Left cardiac atrium (tissue), 4 donors: ENCODE measurements around the gene FNBP1L. TPM values are rescaled to one million over a fixed set of nuclear protein-coding genes. Genes with fewer than 3 reads are reported as not detected.
"Not testable (repeated sequence)": the region's sequence is repeated elsewhere in the genome, so short reads cannot be mapped to it uniquely, and the experiment has no call there.

Experiments
- ATAC-seq, 2 donors: fragments of 200-7000 bp; cut with Tn5 transposase; one replicate each; pipeline ENCODE4 v1.9.1; 2020; ENCODE audit warnings: mild to moderate bottlenecking in 2 of 2, moderate library complexity in 2 of 2
- DNase-seq: peaks from one replicate; pipeline ENCODE4 v3.0.0-alpha.2; 2020
- intact Hi-C, 2 donors: fragments of 100-400 bp; cut with DNase I; formaldehyde crosslinking; loops; one replicate each; pipeline versions ENCODE4 v1.14.1 to v1.15.1; 2022 to 2023
- total RNA-seq, 2 donors: library from RNA; stranded (reverse); fragmentation: NEBNext Ultra II Directional; extraction: Animal tissue kit (Norgen Biotek cat#: 25700); gene quantifications; one replicate each; pipeline ENCODE4 v1.2.1, GENCODE V29; 2021
- donor health status: DM: no; HTN: yes; CAD: no.
- donor health status: DM: no; HTN: yes; CAD: no; lungs with severe emphysema.
- donor health status: DM: yes; HTN: yes; CAD: no.
- donor health status: Dilated cardiomyopathy.

Gene FNBP1L
- total RNA-seq, 2 donors from 2014 or later: 18.0 to 20.9 TPM

- ATAC-seq (no peak), DNase-seq (no peak)
- intact Hi-C loops: loop anchor here in 1 of 2 donors (10.0 kb wide), 1 partner anchor 114 kb away; no protein-coding TSS in a partner anchor
These were observed 7.2 kb upstream of the FNBP1L start for GRCh38 chr1:93440706-93441105.

- DNase-seq (no peak), ATAC-seq (no peak)
- intact Hi-C loops: loop anchor here in 1 of 2 donors (10.0 kb wide), 1 partner anchor 113 kb away; no protein-coding TSS in a partner anchor
These were observed 6.3 kb upstream of the FNBP1L start for GRCh38 chr1:93441589-93441988.

- intact Hi-C loops: loop anchor here in 1 of 2 donors (10.0 kb wide), 1 partner anchor 113 kb away; no protein-coding TSS in a partner anchor
- DNase-seq: peak; percentile 35
- ATAC-seq: no peak
These were observed 5.8 kb upstream of the FNBP1L start for GRCh38 chr1:93442008-93442666.

GRCh38 chr1:93442741-93443140, 5.2 kb upstream of the FNBP1L start:
- DNase-seq (no peak), ATAC-seq (no peak)
- intact Hi-C loops: loop anchor here in 1 of 2 donors (10.0 kb wide), 1 partner anchor 112 kb away; no protein-coding TSS in a partner anchor

- ATAC-seq: no peak
- no peak for DNase-seq
- intact Hi-C loops: loop anchor here in 1 of 2 donors (10.0 kb wide), 1 partner anchor 111 kb away; no protein-coding TSS in a partner anchor
These were observed 4.5 kb upstream of the FNBP1L start for GRCh38 chr1:93443454-93443853.

GRCh38 chr1:93446837-93447451, 974 bp upstream of the FNBP1L start:
- intact Hi-C loops: loop anchor here in 1 of 2 donors (5.0 to 10.0 kb wide), 2 partner anchors 108 to 400 kb away; no protein-coding TSS in a partner anchor
- ATAC-seq (peak in 1 of 2 donors; percentile 5), DNase-seq (peak; percentile 34)

- DNase-seq (peak; percentile 60), ATAC-seq (peak; percentile 54 to 69)
- intact Hi-C loops: loop anchor here in 1 of 2 donors (5.0 to 10.0 kb wide), 2 partner anchors 106 to 399 kb away; no protein-coding TSS in a partner anchor
These were observed 519 bp downstream of the FNBP1L start for GRCh38 chr1:93448292-93448982.

- intact Hi-C loops: loop anchor here in 1 of 2 donors (5.0 to 10.0 kb wide), 2 partner anchors 106 to 398 kb away; no protein-coding TSS in a partner anchor
- peak in 1 of 2 donors; percentile 11 for ATAC-seq
- DNase-seq: no peak
These were observed 1.3 kb downstream of the FNBP1L start for GRCh38 chr1:93448983-93449804.

GRCh38 chr1:93450321-93450720, 2.4 kb downstream of the FNBP1L start:
- intact Hi-C loops: no loop called here
- ATAC-seq (no peak), DNase-seq (no peak)

GRCh38 chr1:93453911-93454310, 6.0 kb downstream of the FNBP1L start:
- intact Hi-C loops: no loop called here
- ATAC-seq (no peak), DNase-seq (no peak)

- DNase-seq: no peak
- intact Hi-C loops: no loop called here
- ATAC-seq: no peak
These were observed 11.2 kb downstream of the FNBP1L start for GRCh38 chr1:93459126-93459525.

- DNase-seq (no peak), ATAC-seq (no peak)
- intact Hi-C loops: loop anchor here (10.0 kb wide), 2 partner anchors 64 to 74 kb away; no protein-coding TSS in a partner anchor
These were observed 13.3 kb downstream of the FNBP1L start for GRCh38 chr1:93461236-93461635.

GRCh38 chr1:93463960-93464359, 16.0 kb downstream of the FNBP1L start:
- DNase-seq (no peak), ATAC-seq (no peak)
- intact Hi-C loops: loop anchor here (10.0 kb wide), 2 partner anchors 61 to 71 kb away; no protein-coding TSS in a partner anchor

GRCh38 chr1:93465371-93466082, 17.6 kb downstream of the FNBP1L start:
- intact Hi-C loops: loop anchor here (10.0 kb wide), 2 partner anchors 59 to 69 kb away; no protein-coding TSS in a partner anchor
- DNase-seq, ATAC-seq: not testable (repeated sequence)

GRCh38 chr1:93467606-93468005, 19.7 kb downstream of the FNBP1L start:
- intact Hi-C loops: loop anchor here (10.0 kb wide), 2 partner anchors 57 to 67 kb away; no protein-coding TSS in a partner anchor
- no peak for ATAC-seq
- DNase-seq: no peak

GRCh38 chr1:93468662-93469061, 20.7 kb downstream of the FNBP1L start:
- ATAC-seq: no peak

GRCh38 chr1:93469223-93469622, 21.3 kb downstream of the FNBP1L start:
- intact Hi-C loops: loop anchor here (10.0 kb wide), 2 partner anchors 56 to 66 kb away; no protein-coding TSS in a partner anchor
- not testable (repeated sequence) for DNase-seq, ATAC-seq

More at GRCh38 chr1:93468662-93469061, 20.7 kb downstream of the FNBP1L start:
- no peak for DNase-seq
- intact Hi-C loops: loop anchor here (10.0 kb wide), 2 partner anchors 56 to 66 kb away; no protein-coding TSS in a partner anchor

- intact Hi-C loops: no loop called here
- ATAC-seq: no peak
These were observed 23.4 kb downstream of the FNBP1L start for GRCh38 chr1:93471284-93471683.

More at GRCh38 chr1:93471284-93471683, 23.4 kb downstream of the FNBP1L start:
- no peak for DNase-seq
